Endothelial cell of hepatic sinusoid (primary cell): ENCODE data around the gene PHYHD1.

Experiments
- in situ Hi-C: cut with HindIII; loops from 2 replicates; pipeline ENCODE4 v1.10.0; 2017; ENCODE audit warnings: low sequenced_read_pairs

Gene PHYHD1

GRCh38 chr9:128899566-128900322 is 21.0 kb upstream of the PHYHD1 start:
- in situ Hi-C loops: no loop called here

- in situ Hi-C loops: no loop called here
Measured at GRCh38 chr9:128901379-128901778, 19.4 kb upstream of the PHYHD1 start.

GRCh38 chr9:128901822-128902221 is 19.0 kb upstream of the PHYHD1 start:
- in situ Hi-C loops: no loop called here

GRCh38 chr9:128902351-128903078 is 18.3 kb upstream of the PHYHD1 start:
- in situ Hi-C loops: no loop called here

DNA sequence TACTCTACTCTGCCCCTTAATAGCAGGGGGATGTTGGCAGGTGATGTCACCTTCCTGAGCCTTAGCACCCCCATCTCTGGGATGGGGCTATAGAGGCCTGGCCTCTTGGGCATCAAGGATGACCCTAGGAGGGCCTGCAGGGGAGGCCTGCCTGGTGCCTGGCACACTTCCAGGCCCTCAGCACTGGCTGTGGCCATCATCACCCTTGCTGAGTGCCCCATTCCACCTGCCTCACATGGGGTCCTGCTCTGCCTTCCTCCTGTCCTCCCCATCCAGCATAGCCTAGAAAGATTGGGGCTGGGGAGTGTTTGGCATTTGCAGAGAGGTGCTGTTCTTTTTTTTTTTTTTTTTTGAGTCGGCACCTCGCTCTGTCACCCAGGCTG is 17.7 kb upstream of the PHYHD1 start:
- in situ Hi-C loops: no loop called here

DNA sequence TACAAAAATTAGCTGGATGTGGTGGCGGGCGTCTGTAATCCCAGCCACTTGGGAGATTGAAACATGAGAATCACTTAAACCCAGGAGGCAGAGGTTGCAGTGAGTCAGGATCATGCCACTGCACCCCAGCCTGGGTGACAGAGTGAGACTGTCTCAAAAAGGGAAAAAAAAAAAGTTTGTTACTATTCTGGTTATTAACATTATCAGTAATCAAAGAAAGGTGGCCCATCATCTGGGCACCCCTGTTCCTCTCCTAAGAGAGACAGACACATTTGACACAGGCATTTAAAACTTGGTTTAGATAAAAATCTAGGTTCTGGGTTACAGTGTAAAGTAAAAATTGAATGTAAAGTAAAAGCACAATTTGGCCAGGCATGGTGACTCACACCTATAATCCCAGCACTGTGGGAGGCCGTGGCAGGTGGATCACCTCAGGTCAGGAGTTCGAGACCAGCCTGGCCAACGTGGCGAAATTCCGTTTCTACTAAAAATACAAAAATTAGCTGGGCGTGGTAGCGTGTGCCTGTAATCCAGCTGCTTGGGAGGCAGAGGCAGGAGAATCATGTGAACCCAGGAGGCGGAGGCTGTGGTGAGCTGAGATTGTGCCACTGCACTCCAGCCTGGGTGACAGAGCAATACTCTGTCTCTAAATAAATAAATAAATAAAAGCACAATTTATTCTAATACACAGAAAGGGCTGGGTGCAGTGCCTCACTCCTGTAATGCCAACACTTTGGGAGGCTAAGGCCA is 16.7 kb upstream of the PHYHD1 start:
- in situ Hi-C loops: no loop called here

DNA sequence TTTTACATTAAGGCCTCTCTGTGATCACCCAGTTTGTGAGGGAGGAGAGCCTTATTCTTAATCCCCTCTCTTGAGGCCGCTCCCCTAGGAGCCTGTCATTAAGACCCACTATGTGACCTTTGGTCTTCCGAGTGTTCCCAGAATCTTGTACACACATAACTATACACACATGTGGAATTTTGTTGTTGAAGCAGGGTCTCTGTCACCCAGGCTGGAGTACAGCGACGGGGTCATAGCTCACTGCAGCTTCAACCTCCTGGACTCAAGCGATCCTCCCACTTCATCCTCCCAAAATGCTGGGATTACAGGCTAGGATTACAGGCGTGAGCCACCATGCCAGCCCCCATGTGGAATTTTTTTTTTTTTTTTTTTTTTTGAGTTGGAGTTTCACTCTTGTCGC is 14.8 kb upstream of the PHYHD1 start:
- in situ Hi-C loops: no loop called here

DNA sequence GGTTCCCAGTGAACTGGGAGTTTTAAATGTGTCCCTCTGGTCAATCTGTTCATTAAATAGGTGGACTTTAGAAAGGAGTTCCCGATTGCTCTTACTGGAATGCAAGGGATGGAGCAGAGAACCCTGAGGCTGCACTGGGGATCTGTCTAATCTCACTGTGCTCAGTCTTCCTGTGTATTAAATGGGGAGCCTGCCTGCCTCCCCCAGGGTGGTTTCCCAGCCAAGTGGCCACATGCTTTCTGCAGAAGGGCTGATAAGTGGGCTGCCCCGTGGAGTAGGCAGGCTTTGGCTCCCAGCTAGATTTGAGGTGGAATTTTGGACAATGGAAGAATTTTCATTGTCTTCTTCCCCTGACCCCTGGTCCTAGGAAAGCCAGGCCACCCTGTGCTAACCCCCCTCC is 14.0 kb upstream of the PHYHD1 start:
- in situ Hi-C loops: no loop called here

DNA sequence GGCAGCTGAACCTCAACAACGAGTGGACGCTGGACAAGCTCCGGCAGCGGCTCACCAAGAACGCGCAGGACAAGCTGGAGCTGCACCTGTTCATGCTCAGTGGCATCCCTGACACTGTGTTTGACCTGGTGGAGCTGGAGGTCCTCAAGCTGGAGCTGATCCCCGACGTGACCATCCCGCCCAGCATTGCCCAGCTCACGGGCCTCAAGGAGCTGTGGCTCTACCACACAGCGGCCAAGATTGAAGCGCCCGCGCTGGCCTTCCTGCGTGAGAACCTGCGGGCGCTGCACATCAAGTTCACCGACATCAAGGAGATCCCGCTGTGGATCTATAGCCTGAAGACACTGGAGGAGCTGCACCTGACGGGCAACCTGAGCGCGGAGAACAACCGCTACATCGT is 12.4 kb upstream of the PHYHD1 start:
- in situ Hi-C loops: no loop called here

DNA sequence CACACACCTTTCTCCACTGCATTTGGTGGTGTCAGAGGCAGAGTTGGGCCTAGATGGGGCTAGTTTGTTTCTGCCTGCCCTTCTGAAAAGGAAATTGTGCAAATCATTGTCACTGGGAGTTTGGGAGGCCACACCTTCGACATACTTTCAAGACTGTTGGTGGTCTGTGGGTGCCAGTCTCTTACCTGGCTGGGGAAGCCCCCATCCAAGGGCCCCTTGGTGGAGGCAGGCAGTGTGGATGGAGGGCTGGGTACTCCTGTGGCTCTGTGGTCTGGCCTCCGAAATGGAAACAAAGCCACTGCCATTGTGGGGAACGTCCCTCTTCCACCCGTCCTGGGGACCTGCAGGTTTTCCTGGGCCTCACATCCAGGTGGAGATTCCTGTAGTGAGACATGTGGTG is 10.9 kb upstream of the PHYHD1 start:
- in situ Hi-C loops: no loop called here

GRCh38 chr9:128910906-128911305 is 9.9 kb upstream of the PHYHD1 start:
- in situ Hi-C loops: no loop called here

DNA sequence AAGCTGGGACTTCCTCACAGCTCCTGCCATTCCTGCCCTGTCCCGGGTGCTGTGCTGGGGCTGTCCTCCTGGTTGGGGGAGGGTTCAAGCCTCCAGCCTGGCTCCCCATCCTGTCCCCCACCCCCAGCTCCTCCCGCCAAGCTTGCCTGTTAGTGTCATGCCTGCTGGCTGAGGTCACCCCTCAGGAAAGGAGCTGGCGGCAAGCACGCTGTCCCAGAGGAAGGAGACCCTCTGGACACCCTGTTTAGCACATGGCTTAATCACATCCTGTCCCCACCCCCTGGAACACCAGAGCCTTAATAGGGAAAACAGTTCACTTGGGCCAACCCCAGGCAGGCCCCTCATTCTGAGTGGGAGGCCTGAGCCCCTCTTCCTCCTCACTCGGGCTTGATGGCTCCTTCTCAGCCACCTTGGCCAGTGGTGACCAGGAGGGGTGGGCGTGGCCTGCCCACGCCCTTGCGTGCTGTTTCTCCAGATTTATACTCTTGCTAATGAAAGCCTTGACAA is 9.2 kb upstream of the PHYHD1 start:
- in situ Hi-C loops: no loop called here

- in situ Hi-C loops: no loop called here
Measured at GRCh38 chr9:128912270-128912853, 8.4 kb upstream of the PHYHD1 start.

DNA sequence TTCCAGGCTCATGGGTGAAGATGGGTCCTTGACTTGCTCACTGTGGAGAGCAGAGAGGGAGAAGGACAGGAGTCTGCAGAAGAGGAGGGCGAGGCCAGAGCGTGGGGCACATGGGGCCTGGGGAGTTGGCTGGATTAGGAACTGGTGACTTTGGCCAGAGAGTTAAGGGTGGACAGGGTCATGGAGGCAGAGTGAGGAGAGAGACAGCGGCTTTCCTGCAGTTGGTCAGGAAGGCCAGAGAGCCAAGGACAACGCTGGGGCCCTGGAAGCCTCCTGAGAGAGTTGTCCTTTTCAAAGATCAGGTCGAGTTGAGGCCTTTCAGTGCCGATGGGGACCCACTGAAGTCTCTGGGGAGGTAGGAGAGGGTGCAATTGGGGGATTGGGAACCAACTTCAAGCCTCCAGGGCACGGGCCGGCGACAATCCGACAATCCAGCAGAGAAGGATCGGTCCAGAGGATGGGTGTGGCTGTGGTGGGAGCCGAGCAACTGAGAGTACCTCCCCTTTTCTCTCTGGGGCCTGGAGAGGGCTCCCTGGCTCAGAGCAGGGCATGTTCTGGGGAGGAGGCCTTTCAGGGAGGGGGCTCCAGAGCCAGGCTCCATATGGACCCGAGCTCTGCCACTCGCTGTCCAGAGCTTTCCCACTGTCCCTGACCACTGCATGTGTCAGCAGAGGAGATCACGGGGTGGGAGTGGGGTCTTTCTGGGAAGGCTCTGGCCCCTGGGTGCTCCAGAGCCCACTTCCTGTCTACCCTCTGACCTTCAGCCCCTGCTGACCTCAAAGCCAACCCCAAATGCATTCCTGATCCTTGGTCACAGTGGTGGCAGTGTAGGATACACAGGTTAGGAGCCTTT is 7.5 kb upstream of the PHYHD1 start:
- in situ Hi-C loops: no loop called here

DNA sequence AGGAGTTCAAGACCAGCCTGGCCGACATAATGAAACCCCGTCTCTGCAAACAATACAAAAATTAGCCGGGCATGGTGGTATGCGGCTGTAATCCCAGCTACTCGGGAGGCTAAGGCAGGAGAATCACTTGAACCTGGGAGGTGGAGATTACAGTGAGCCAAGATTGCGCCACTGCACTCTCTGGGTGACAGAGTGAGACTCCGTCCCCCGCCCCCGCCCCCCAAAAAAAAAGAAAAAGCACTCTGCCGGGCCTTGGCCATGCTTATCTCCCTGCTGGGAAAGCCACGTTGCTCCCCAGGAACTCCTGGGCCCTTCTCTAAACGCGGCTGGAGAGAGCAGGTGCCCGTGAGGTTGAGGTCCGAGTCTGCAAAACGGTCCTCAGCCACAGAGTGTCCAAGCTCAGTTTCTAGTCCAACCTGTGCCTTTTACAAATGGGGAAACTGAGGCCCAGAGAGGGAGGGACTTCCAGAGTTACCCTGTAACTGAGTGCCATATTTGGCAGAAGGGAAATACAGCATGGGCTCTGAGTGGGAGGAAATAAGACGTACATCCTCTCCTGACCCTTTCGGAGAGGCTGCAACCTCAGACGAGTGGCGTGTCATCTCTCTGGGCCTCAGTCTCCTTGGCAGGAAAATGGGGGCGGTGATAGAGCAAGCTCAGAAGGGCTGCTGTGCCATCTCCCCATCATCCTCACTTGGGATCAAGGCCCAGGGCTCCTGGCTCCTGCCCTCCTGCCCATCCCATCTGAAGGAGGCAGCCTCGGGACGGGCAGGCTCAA is 6.6 kb upstream of the PHYHD1 start:
- in situ Hi-C loops: no loop called here

- in situ Hi-C loops: no loop called here
Measured at GRCh38 chr9:128916204-128916603, 4.6 kb upstream of the PHYHD1 start.

DNA sequence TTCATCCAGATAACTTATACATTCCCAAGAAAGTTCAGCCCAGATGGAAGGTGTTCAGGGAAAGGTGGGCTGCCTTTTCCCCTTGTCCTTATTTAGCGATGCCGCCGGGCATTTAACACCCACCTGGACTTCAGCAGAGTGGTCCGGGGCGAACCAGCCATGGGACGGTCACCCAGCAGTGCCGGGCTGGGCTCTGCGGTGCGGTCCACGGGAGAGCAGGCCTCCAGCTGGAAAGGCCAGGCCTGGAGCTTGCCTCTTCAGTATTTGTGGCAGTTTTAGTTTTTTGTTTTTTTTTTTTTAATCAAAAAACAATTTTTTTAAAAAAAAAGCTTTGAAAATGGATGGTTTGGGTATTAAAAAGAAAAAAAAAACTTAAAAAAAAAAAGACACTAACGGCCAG is 4.0 kb upstream of the PHYHD1 start:
- in situ Hi-C loops: no loop called here

- in situ Hi-C loops: no loop called here
Measured at GRCh38 chr9:128917151-128917849, 3.5 kb upstream of the PHYHD1 start.

- in situ Hi-C loops: no loop called here
Measured at GRCh38 chr9:128918921-128919320, 1.9 kb upstream of the PHYHD1 start.
